ENCODE data around the gene CDH18. TPM values are rescaled to one million over a fixed set of nuclear protein-coding genes. Genes with fewer than 3 reads are reported as not detected.

CDH18 gene
- total and polyA plus RNA-seq, 2 of the 13 experiments (the other 11 are each of a cell fraction or from before 2014, with no cell fraction given), result not detected

- H3K36me3 ChIP-seq (replicated peaks in 1 of 2; ENCODE audit: control insufficient read depth in 1 of 2, insufficient read depth in 2 of 2, low read length in 2 of 2), result no peaks in the 10 kb centered on the region
- 20% methylated on average over 1 of the region's 1 CpG for WGBS (ENCODE audit: low lambda C conversion rate)
- TF ChIP-seq RFXAP (CRISPR knock-in tag; IDR thresholded peaks at IDR 0.05; ENCODE audit: borderline replicate concordance), result no peak
- TF ChIP-seq MYNN (CRISPR knock-in tag; IDR thresholded peaks at IDR 0.05; ENCODE audit: low read depth), result no peak
- no peak for TF ChIP-seq IRX3 (CRISPR knock-in tag; IDR thresholded peaks at IDR 0.05; ENCODE audit: borderline replicate concordance, low read depth)
- no peak for TF ChIP-seq ZNF44 (CRISPR knock-in tag; IDR thresholded peaks at IDR 0.05)
- no peak for TF ChIP-seq CBX5 (CRISPR knock-in tag; IDR thresholded peaks at IDR 0.05; ENCODE audit: borderline replicate concordance)
- no peak for TF ChIP-seq SATB2 (CRISPR knock-in tag; IDR thresholded peaks at IDR 0.05)
- ChIA-PET CTCF (ENCODE audit: low intra/inter-chr PET ratio, low total read pairs) (no interaction called here), POLR2A (no interaction called here)
- no peak for ATAC-seq
- H3K27ac ChIP-seq (ENCODE audit: extremely low read length, insufficient read depth, low read length), result no peak overlapping the region
- no peak for FAIRE-seq
- no peak overlapping the region for H2AFZ ChIP-seq (ENCODE audit: low read length)
- intact Hi-C loops (cut with micrococcal nuclease; ENCODE audit: unreplicated experiment), result no loop called here
- no peak overlapping the region for H3K4me2 ChIP-seq (ENCODE audit: low read depth, low read length)
- no peaks in the 10 kb centered on the region for H3K27me3 ChIP-seq (ENCODE audit: control insufficient read depth in 1 of 2, insufficient read depth in 2 of 2, low read length in 2 of 2)
- in situ Hi-C loops (cut with HindIII; ENCODE audit: extremely low pct_ligation_motif_present, low pct_unique_long_range_greater_than_20kb), result no loop called here
- no peak overlapping the region for H3K4me3 ChIP-seq (replicated peaks in 1 of 3; ENCODE audit: insufficient read depth in 1 of 3, low read depth in 2 of 3, low read length in 3 of 3)
- H3K79me2 ChIP-seq (ENCODE audit: insufficient read depth, low read length), result no peaks in the 10 kb centered on the region
- H3K4me1 ChIP-seq (ENCODE audit: insufficient read depth, low read length), result no peaks in the 10 kb centered on the region
- peaks cover 10% of the 10 kb centered on the region for H3K9me3 ChIP-seq (ENCODE audit: low read length)
- no TSS peak for BruUV-seq (replicated peaks)
- H3K9ac ChIP-seq (ENCODE audit: insufficient read depth, low read depth, low read length), result no peak overlapping the region
- no peak for DNase-seq (ENCODE audit: low spot score)
- H4K20me1 ChIP-seq (ENCODE audit: insufficient read depth, low read length), result no peaks in the 10 kb centered on the region
Measured at GRCh38 chr5:19534751-19535150, 453.2 kb downstream of the CDH18 start.

GRCh38 chr5:19532936-19533335 lies 455.1 kb downstream of the CDH18 start:
- in situ Hi-C loops (cut with HindIII; ENCODE audit: extremely low pct_ligation_motif_present, low pct_unique_long_range_greater_than_20kb), result no loop called here
- DNase-seq (ENCODE audit: low spot score) (no peak), ATAC-seq (no peak), FAIRE-seq (no peak)
- WGBS (ENCODE audit: low lambda C conversion rate), result under 1% methylated on average over 4 of the region's 4 CpGs
- Histone ChIP-seq H3K9ac (ENCODE audit: insufficient read depth, low read depth, low read length) (no peak overlapping the region), H3K79me2 (ENCODE audit: insufficient read depth, low read length) (no peaks in the 10 kb centered on the region), H3K36me3 (replicated peaks in 1 of 2; ENCODE audit: control insufficient read depth in 1 of 2, insufficient read depth in 2 of 2, low read length in 2 of 2) (no peaks in the 10 kb centered on the region), H2AFZ (ENCODE audit: low read length) (no peak overlapping the region), H3K4me2 (ENCODE audit: low read depth, low read length) (no peak overlapping the region), H3K27me3 (ENCODE audit: control insufficient read depth in 1 of 2, insufficient read depth in 2 of 2, low read length in 2 of 2) (no peaks in the 10 kb centered on the region), H3K9me3 (ENCODE audit: low read length) (peaks cover 10% of the 10 kb centered on the region), H3K27ac (ENCODE audit: extremely low read length, insufficient read depth, low read length) (no peak overlapping the region), H4K20me1 (ENCODE audit: insufficient read depth, low read length) (no peaks in the 10 kb centered on the region), H3K4me1 (ENCODE audit: insufficient read depth, low read length) (no peaks in the 10 kb centered on the region), H3K4me3 (replicated peaks in 1 of 3; ENCODE audit: insufficient read depth in 1 of 3, low read depth in 2 of 3, low read length in 3 of 3) (no peak overlapping the region)
- ChIA-PET POLR2A (no interaction called here), CTCF (ENCODE audit: low intra/inter-chr PET ratio, low total read pairs) (no interaction called here)
- no TSS peak for BruUV-seq (replicated peaks)
- intact Hi-C loops (cut with micrococcal nuclease; ENCODE audit: unreplicated experiment), result no loop called here
- no peak for TF ChIP-seq LBX2 (CRISPR knock-in tag; IDR thresholded peaks at IDR 0.05; ENCODE audit: borderline replicate concordance)
- no peak for TF ChIP-seq TOPORS (CRISPR knock-in tag; IDR thresholded peaks at IDR 0.05)
- TF ChIP-seq ZNF432 (CRISPR knock-in tag; IDR thresholded peaks at IDR 0.05; ENCODE audit: borderline replicate concordance), result no peak
- TF ChIP-seq ZNF124 (CRISPR knock-in tag; IDR thresholded peaks at IDR 0.05), result no peak
- no peak for TF ChIP-seq CEBPZ (IDR thresholded peaks at IDR 0.05; ENCODE audit: low read length)
- TF ChIP-seq RNF219 (CRISPR knock-in tag; IDR thresholded peaks at IDR 0.05), result no peak
- TF ChIP-seq JUNB (CRISPR knock-in tag; IDR thresholded peaks at IDR 0.05; ENCODE audit: borderline replicate concordance), result no peak
- TF ChIP-seq ZNF333 (CRISPR knock-in tag; IDR thresholded peaks at IDR 0.05; ENCODE audit: borderline replicate concordance), result no peak
